HL-60 (cell line): ENCODE results near the gene GK2.

Experiments
- DNase-seq, 2 experiments: peaks; one replicate each; pipeline ENCODE4 v3.0.0-alpha.2; 2010 to 2020; ENCODE audit warnings: low read depth in 1 of 2, low spot score in 1 of 2
- H3K27ac ChIP-seq: fragments of 250-450 bp; sonication (Bioruptor Pico); replicated peaks from 2 replicates; pipeline ENCODE4 v1.5.1; 2020; ENCODE audit warnings: mild to moderate bottlenecking, moderate library complexity
- H3K27me3 ChIP-seq: fragments of 250-450 bp; sonication (Bioruptor Pico); 2 replicates; pipeline ENCODE4 v1.5.1; 2021; ENCODE audit warnings: mild to moderate bottlenecking, moderate library complexity; ENCODE audit not compliant: insufficient read depth, poor library complexity, severe bottlenecking
- H3K4me3 ChIP-seq: replicated peaks from 2 replicates; pipeline ENCODE4 v1.5.1; 2011; ENCODE audit warnings: mild to moderate bottlenecking, control low read depth, low read length; ENCODE audit not compliant: insufficient read depth
- CTCF ChIP-seq: IDR thresholded peaks from one replicate; pipeline ENCODE4 v1.5.1; 2011; ENCODE audit warnings: low read length, control low read depth, inconsistent platforms; ENCODE audit not compliant: insufficient read depth
- GABPA ChIP-seq: IDR thresholded peaks from 2 replicates; pipeline ENCODE4 v1.6.1; 2012; ENCODE audit warnings: low read depth
- POLR2AphosphoS5 ChIP-seq: IDR thresholded peaks from 2 replicates; pipeline ENCODE4 v1.6.1; 2012; ENCODE audit warnings: low read depth
- REST ChIP-seq: IDR thresholded peaks from 2 replicates; pipeline ENCODE4 v1.6.1; 2012; ENCODE audit warnings: low read depth; ENCODE audit not compliant: insufficient replicate concordance
- SPI1 ChIP-seq: IDR thresholded peaks from 2 replicates; pipeline ENCODE4 v1.6.1; 2012; ENCODE audit warnings: low read depth, mild to moderate bottlenecking, borderline replicate concordance

Gene GK2

GRCh38 chr4:79450053-79450452, 42.0 kb upstream of the GK2 start:
- Histone ChIP-seq H3K27ac (no peak overlapping the region), H3K27me3 (no peaks in the 10 kb centered on the region), H3K4me3 (no peak overlapping the region)
- DNase-seq: no peak
- TF ChIP-seq GABPA (no peak), CTCF (no peak), REST (no peak), SPI1 (no peak), POLR2AphosphoS5 (no peak)

- H3K4me3 ChIP-seq: no peak overlapping the region
- DNase-seq: no peak
- no peak overlapping the region for H3K27ac ChIP-seq
- no peak for TF ChIP-seq REST
- TF ChIP-seq GABPA: no peak
- no peak for TF ChIP-seq SPI1
- no peak for TF ChIP-seq POLR2AphosphoS5
- no peak for TF ChIP-seq CTCF
- H3K27me3 ChIP-seq: no peaks in the 10 kb centered on the region
Measured at GRCh38 chr4:79446145-79446544, 38.1 kb upstream of the GK2 start.

GRCh38 chr4:79445371-79445781, 37.3 kb upstream of the GK2 start:
- DNase-seq: no peak
- Histone ChIP-seq H3K4me3 (no peak overlapping the region), H3K27ac (no peak overlapping the region), H3K27me3 (no peaks in the 10 kb centered on the region)
- no peak for TF ChIP-seq POLR2AphosphoS5
- no peak for TF ChIP-seq SPI1
- no peak for TF ChIP-seq REST
- no peak for TF ChIP-seq GABPA
- no peak for TF ChIP-seq CTCF
